ENCODE data around the gene PTPRG.

- TF ChIP-seq, protein P1, sequence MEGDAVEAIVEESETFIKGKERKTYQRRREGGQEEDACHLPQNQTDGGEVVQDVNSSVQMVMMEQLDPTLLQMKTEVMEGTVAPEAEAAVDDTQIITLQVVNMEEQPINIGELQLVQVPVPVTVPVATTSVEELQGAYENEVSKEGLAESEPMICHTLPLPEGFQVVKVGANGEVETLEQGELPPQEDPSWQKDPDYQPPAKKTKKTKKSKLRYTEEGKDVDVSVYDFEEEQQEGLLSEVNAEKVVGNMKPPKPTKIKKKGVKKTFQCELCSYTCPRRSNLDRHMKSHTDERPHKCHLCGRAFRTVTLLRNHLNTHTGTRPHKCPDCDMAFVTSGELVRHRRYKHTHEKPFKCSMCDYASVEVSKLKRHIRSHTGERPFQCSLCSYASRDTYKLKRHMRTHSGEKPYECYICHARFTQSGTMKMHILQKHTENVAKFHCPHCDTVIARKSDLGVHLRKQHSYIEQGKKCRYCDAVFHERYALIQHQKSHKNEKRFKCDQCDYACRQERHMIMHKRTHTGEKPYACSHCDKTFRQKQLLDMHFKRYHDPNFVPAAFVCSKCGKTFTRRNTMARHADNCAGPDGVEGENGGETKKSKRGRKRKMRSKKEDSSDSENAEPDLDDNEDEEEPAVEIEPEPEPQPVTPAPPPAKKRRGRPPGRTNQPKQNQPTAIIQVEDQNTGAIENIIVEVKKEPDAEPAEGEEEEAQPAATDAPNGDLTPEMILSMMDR (conservative IDR thresholded peaks at IDR 0.05; ENCODE audit: low read length): no peak
- TF ChIP-seq EZH2phosphoT487 (IDR thresholded peaks at IDR 0.05; ENCODE audit: borderline replicate concordance): no peak
Measured at GRCh38 chr3:61890586-61890985, 329.2 kb downstream of the PTPRG start.

All from Loucy (cell line).